Activated naive CD8-positive, alpha-beta T cell treated with anti-CD3 and anti-CD28 coated beads, Interleukin-2, amount 50 U/mL, for 16 hours (primary cell): Measurements from ENCODE around the gene RMND5A.
A peak's percentile ranks its signal among the peaks of the same experiment; 100 is the strongest.

Experiments used
- DNase-seq: peaks from one replicate; pipeline ENCODE4 v3.0.0-alpha.2; 2020; ENCODE audit warnings: low read depth, low spot score

The RMND5A gene

DNA sequence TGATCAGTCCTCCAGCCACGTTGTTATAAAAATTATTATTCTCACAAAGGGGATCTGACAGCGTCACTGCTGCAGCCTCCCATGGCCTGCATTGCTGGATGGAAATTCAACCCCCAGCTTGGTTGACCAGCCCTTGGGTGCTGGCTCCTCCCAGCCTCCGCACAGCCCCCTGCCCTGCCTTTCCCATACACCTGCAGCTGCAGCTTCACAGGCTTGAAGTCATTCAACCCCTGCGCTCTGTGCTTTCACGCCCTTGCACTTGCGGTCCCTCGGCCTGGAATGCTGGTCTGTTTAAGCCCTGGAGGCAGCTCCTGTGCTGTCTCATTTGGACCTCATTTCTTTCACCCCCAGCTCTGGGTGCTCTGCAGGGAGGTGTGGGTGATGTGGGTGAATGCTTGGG, 71.5 kb downstream of the RMND5A start:
- DNase-seq, result no peak

DNA sequence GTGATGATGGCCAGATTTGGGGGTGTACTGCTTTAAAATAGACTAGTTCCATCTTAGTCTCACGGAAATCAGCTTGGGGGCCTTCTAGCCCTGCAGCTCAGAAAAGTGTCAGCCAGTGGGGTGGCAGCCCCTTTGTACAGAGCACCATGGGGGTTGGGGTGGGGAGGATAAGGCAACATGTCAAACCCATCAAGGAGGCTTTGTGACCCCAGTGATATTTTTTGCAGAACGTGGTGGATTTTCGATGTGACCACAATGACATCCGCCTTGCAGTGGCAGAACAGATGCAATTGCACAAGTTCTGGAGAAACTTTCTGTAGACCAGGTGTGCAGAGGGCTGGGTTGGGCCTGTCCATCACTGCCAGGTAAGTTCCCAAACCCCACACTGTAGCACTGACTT, 73.7 kb downstream of the RMND5A start:
- no peak for DNase-seq

DNA sequence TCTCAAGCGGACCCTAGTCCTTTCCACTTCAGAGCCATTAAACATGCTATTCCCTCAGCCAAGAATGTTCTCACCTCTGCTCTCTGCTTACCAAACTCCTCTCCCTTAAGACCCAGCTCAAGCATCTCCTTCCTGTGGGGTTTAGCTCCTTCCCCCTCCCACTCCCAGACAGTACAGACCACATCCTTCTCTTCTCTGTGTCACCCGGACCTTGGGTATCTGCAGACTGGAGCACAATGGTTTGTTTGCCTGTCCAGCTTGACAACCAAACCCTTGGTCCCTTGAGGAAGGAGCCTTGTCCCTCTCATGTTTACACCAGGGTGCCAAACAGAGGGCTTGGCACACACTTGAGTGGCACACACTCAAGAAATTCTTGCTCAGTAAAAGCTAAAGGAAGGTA, 74.8 kb downstream of the RMND5A start:
- no peak for DNase-seq

DNA sequence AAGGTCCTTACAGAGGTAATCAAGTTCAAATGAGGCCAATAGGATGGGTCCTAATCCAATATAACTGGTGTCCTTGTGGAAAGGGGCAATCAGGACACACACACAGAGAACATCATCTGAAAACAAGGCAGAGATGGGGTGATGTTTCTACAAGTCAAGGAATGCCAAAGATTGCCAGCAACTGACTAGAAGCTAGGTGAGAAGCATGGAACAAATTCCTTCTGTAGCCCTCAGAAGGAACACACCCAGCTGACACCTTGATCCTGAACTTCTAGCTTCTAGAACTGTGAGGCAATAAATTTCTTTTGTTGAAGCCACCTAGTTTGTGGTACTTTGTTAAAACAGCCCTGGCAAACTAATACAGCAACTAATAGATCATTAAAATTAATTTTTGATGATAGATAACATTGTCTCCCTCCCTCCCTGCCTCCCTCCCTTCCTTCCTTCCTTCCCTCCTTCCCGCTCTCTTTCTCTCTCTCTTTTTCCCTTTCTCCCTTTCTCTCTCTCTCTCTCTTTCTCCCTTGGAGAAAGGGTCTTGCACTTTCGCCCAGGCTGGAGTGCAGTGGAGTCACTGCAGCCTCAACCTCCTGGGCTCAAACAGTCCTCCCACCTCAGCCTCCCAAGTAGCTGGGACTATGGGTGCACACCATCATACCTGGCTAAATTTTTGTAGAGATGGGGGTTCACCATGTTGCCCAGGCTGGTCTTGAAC, 80.9 kb downstream of the RMND5A start:
- DNase-seq, result no peak

DNA sequence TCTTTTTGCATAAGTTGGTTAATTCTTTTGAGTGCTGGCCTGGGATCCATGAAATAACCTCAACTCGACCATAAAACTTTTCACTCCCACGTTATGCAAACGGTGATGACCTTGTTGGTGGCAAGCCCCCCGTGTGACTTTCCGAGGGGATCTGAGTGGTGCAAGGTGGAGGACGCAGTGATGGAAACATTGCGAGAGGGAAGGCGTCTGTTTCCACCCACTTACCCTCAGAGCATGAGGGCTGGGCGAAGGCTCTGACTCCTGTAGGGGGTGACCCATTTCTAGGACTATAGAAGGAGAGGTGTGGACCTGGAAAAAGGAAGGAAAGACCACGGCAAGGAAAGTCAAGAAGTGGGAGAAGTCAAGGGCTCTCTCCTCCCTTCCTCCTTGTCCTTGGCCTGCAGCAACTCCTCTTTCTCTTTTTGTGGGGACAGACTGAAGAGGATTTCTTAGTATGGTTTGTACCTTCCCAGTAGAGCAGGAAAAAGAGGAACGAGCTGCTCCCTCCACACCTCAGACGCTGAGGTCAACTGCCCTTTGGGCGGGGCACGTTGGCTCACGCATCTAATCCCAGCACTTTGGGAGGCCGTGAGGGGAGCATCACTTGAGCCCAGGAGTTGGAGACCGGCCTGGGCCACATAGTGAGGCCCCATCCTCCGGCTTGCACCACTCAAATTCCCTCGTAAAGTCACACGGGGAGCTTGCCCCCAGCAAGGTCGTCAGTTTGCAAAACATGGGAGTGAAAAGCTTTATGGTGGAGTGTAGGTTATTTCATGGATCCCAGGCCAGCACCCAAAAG, 86.2 kb downstream of the RMND5A start:
- DNase-seq, result no peak

DNA sequence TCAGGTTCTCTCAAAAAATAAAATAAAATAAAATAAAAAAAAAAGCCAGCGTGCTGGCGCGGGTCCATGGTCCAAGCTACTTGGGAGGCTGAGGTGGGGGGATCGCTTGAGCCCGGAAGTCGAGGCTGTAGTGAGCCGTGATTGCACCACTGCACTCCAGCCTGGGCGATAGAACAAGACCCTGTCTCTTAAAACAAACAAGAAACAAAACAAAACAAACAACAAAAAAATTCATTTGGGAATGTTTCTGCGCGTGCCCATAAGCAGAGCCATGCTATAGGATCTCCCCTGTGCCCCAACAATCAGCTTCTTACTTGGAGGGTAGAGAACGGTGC, 87.0 kb downstream of the RMND5A start:
- no peak for DNase-seq

DNA sequence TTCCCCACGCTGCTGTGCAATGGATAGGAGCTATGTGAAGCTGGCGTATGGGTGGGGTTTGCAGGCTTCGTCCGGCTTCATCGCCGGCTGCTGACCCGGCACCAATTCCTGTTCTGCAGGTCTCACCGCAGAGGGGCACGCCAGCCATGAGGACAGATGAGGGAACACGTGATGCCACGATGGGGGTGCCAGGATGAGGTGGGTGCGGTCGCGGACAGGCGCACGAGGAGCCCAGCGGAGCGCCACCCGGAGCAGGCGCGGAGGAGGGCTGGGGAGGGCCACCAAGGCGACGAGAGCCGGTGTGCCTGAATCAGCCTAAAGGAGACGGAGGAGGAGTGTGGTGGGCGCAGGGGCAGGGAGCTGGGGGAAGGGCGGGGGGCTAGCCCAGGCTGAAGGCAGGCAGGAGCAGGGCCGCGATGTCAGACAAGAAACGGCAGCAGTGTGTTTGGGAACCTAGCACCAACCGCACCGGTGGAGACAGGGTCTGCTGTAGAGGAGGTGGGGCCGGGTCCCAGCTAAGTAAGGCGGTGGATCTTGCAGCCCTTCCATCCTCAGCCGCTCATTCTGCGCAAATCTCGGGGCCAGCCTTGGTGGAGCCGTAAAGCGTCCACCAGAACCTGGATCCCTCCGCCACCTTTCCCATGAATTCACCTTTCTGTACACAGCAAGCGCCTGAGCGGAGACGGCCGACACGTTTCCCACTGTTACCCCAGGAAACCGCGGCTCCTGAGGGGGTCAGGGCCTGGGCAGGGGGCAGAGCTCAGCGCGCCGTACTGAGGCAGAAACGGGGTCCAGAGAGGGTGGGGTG, 87.6 kb downstream of the RMND5A start:
- DNase-seq, result no peak

DNA sequence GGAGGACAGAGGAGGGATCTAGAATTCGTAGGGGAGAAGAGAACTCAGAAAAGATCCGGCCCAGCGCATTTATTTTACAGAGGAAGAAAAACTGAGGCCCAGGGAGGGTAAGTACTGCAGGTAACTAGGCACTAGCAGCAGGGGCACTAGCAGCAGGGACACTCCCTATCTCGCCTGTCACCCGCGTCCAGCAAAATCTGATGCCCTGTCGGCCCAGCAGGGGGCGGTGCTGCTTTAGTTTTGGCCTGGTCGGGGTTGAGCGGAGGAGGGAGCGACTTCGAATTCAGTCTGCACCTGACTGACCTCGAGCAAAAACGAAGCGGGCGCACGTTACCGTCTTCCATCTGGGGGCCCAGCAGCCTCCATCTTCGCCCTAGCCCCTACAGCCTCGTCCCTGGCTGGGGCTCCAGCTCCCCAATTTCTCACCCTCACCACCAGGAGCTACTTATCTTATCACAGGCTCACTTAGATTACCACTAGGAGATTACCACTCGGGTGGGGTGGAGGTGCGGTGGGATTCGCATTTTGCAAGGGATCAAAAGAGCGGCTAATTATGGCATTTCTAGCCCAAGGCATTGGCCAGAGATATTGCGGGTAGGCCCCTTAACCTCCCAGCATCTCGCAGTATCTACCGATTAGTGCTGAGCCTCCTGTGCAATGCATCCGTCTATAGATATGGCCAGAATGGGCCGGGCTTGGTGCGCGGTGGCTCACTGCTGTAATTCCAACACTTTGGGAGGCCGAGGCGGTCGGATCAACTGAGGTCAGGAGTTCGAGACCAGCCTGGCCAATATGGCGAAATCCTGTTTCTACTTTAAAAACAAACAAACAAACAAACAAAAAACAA, 88.4 kb downstream of the RMND5A start:
- DNase-seq, result peak; percentile 92

DNA sequence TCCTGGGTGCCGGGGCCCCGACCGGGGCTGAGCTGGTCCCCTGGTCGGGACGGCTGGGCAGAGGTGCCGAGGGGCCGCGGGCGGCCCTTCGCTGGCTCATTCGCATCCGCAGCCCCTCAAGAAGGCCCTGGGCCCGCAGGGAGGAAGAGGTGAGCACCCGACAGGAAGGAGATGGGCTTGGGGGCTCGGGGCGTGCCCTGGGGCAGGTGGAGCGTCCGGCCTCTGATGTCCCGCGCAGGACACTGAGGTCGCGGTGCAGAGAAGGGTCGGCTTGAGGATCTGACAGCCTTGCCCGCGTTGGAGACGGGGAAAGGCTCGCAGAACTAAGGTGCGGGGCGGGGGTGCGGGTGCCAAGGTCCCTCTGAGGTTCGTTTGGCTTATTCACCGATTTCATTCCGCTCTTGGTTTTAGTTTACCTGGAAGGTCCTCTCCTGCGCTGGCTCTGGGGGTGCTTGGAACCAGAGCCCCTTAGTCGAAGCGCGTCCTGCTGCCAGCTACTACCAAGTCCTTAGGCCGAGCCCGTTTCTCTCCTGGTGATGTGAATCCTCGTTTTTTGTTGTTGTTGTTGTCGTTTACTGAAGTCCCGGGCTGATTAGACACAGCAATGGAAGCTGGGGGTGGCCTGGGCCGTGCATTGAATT, 89.5 kb downstream of the RMND5A start:
- DNase-seq, result no peak

DNA sequence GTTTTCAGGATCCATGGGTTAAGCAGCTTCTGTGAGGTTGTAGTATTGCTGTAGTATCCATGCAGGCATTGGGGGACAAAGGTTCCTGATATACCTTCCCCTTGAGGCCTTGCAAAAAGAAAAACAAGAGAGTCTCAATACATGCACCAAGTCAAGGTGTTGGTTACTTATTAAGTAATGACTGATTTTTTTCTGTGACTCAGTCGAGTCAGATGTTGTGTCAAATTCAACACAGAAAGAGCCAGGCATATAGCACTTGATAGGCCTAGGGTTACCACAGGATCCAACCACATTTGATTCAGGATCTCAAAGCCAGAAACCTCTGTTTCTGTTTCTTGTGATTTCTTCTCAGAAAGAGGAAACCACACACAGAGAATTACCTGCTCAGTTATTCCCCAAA, 95.5 kb downstream of the RMND5A start:
- no peak for DNase-seq

DNA sequence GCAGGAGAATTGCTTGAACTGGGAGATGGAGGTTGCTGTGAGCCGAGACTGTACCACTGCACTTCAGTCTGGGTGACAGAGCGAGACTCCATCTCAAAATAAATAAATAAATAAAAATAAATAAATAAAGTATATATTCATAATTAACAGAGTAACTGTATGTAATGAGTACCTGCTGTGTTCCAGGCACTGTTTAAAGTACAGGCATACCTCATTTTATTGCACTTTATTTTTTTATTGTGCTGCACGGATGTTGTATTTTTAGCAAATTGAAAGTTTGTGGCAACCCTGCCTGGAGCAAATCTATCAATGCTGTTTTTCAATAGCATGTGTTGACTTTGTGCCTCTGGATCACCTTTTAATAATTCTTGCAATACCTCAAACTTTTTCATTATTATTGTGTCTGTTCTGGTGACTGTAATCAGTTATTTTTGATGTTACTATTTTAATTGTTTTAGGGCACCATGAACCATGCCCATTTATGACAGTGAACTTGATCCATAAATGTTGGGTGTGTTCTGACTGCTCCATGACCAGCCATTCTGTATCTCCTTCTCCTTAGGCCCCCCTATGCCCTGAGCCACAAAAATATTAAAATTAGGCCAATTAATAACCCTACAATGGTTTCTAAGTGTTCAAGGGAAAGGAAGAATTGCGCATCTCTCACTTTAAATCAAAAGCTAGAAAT, 98.2 kb downstream of the RMND5A start:
- DNase-seq, result no peak

DNA sequence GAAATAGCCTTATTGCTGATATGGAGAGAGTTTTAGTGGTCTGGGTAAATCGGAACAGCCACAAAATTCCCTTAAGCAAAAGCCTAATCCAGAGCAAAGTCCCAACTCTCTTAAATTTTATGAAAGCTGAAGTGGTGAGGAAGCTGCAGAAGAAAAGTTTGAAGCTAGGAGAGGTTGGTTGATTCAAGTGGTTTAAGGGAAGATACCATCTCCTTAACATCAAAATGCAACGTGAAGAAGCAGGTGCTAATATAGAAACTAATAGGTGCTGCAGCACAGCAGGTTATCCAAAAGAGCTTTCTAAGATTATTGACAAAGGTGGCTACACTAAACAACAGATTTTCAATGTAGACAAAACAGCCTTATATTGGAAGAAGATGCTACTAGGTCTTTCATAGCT, 98.9 kb downstream of the RMND5A start:
- DNase-seq, result no peak

DNA sequence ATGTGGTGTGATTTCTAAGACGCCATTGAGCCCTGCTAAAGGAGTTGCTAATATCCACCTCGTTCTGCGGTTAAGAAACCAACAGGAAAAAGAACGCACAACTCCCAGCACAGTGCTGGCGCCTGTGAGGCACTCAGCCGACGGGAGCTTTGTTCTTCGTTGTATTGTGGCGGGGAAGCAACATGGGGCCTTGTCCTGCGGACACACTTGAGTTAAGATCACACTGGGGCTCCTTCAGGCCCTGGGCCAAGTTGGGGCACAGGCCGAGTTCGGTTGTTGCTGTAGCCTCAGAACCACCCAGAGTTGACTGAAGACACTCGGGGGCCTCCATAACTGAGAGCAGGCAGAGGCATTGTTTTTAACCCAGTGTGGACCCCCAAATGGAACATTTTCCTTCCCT, 101.2 kb downstream of the RMND5A start:
- DNase-seq, result no peak

DNA sequence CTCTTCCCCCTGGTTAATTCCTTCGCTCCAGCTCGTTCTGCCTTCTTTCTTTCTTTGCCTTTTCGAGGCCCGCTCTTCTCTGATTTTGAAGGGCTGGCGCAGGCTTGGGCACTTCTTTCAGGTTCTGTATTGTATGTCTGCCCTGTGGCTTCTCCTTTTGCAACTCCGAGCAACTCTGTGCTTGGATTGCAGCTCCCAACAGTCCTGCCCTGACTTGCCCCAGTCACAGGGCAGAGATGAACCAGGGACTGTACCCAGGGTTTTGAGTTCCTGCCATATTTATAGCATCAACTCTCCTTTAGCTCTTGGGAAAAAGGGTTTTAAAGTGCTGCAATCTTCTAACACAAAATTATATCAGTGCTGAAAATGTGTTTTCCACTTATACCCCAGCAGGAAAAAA, 101.8 kb downstream of the RMND5A start:
- no peak for DNase-seq

DNA sequence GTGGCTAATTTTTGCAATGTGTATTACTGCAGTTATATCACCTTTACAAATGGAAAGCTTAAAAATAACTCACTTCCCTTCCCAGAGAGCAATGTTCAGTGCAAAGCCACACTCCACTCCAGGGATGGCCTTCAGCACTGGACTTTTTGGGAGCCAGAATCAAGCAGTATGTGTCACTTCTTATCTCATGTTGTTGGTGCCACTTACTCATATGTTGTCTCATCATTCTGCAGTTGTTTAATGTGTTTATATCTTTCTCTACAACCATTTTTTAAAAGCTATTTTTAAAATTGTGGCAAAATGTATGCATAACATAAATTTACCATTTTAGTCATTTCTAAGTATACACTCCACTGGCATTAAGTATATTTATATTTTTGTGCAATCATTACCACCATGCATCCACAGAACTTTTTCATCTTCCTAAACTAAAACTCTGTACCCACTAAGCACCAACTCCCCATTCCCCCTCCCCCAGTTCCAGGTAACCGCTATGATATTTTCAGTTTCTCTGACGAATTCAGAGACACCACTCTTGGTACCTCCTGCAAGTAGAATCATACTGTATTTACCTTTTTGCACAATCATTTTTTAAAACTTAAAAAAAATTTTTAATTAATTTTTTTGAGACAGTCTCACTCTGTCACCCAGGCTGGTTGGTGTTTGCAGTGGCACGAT, 102.7 kb downstream of the RMND5A start:
- no peak for DNase-seq

DNA sequence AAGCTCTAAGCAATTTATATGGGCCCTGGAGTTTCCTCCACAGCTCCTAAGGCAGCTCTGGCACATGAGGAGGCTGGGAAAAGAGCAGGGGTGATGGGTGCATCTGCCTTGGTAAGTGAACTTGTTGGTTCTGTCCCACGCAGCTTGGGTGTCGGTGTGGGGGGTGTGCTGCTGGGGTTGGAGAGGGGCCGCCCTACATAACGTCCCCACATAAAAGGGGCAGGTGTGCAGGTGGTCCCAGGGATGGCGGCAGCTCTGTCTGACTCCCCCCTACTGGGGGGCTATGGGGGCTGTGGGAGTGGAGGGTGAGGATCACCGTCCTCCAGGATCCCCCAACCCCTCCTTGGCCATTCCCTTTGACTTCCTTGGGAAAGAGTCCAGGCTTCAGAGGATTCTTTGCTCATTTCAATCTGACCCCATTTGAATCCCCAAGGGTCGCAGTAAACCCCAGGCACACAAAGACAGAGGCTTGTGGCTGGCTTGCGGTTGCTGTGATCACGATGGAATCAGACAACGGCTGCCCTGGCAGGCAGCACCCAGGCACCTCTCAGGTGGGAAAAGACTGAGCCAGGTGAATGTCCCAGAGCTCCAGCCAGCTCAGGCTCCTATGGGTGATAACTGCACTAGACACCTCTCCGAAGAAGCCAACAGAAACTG, 105.1 kb downstream of the RMND5A start:
- DNase-seq, result no peak

DNA sequence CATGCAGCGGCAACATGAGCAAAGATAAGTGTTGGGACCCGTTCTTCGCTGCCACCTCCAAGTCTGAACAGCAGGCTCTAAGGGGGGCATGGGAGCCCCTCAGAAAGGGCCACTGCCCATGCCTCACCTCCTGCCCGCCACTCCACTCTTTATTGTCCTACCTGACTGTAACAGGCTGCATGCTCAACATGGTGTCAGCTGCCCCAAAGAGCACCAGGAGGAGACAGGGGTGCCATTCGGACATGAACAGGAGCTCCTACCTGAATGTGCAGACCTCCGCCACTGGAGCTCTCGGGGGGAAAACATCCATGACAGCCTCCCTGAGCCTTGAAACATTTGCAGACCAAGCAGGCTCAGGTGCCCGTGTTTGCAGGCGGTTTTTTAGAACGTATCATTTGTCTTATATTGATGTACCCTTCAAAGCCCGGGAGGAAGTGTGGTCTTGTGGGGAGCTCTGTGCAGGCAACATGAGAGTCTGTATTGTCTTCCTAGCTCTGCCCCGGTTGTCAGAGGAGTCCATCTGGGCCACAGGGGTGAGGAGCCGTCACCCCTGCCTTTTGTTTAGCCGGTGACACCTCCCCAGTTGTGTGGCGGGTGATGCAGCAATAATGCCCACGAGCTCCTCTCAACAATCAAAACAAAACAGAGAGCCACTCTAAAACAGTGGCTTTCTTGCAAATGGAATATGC, 105.7 kb downstream of the RMND5A start:
- no peak for DNase-seq

DNA sequence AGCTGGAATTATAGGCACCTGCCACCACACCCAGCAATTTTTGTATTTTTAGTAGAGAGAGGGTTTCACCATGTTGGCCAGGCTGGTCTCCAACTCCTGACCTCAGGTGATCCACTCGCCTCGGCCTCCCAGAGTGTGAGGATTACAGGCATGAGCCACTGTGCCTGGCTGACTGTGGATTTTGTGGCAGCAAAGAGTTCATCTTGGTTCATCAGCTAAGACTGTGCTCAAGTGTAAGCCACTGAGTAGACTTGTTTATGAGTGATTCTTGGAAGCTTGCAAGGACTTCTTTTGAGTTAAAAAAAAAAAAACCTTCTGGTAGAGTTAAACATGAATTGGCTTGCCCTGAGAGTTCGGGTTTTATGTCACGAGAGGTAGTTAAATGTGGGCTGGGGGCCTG, 106.9 kb downstream of the RMND5A start:
- no peak for DNase-seq
